ENCODE results near the gene NPAT. TPM values are rescaled to one million over a fixed set of nuclear protein-coding genes. Genes with fewer than 3 reads are reported as not detected.

The NPAT gene
- total RNA-seq, 2 donors from 2014 or later = 21.8 to 23.8 TPM

- no peak for TF ChIP-seq CTCF (conservative IDR thresholded peaks at IDR 0.05)
- H3K27me3 ChIP-seq (ENCODE audit: control insufficient read depth, insufficient read depth, low read length, poor library complexity, severe bottlenecking) = no peaks in the 10 kb centered on the region
- H3K27ac ChIP-seq (ENCODE audit: low read depth, low read length) = no peak overlapping the region
- H3K4me1 Mint-ChIP-seq = peaks cover 10% of the 10 kb centered on the region
- H3K9me3 ChIP-seq (ENCODE audit: control insufficient read depth, low read length) = no peaks in the 10 kb centered on the region
- no peak overlapping the region for H3K4me3 Mint-ChIP-seq
- no peak for DNase-seq
- peaks cover 37% of the 10 kb centered on the region for H3K36me3 ChIP-seq (ENCODE audit: control insufficient read depth, insufficient read depth, low read length)
- no peaks in the 10 kb centered on the region for H3K4me1 ChIP-seq (ENCODE audit: control insufficient read depth, insufficient read depth, low read length)
- WGBS, 2 experiments (ENCODE audit: insufficient coverage in 1 of 2, insufficient read length in 1 of 2) = 89 to 100% methylated on average over 1 to 2 of the region's 2 CpGs
- no peak overlapping the region for H3K27ac Mint-ChIP-seq
- H3K27me3 Mint-ChIP-seq (ENCODE audit: insufficient read depth) = no peaks in the 10 kb centered on the region
- no peak overlapping the region for H3K4me3 ChIP-seq (ENCODE audit: low read length)
- peaks cover 35% of the 10 kb centered on the region for H3K36me3 Mint-ChIP-seq (ENCODE audit: low read depth)
- H3K9me3 Mint-ChIP-seq = no peaks in the 10 kb centered on the region
- no peak overlapping the region for H3K9ac ChIP-seq (ENCODE audit: extremely low read depth, low read length, poor library complexity, severe bottlenecking)
Observed at GRCh38 chr11:108228251-108228650, 5.8 kb upstream of the NPAT start.

- Mint-ChIP-seq H3K4me3 (no peak overlapping the region), H3K27ac (peak overlapping the region; percentile 72), H3K4me1 (peaks cover 12% of the 10 kb centered on the region)
Observed at GRCh38 chr11:108226036-108226435, 3.6 kb upstream of the NPAT start.

GRCh38 chr11:108224911-108225786 is 2.7 kb upstream of the NPAT start:
- Histone ChIP-seq H3K4me1 (ENCODE audit: control insufficient read depth, insufficient read depth, low read length) (peaks cover 2% of the 10 kb centered on the region), H3K9ac (ENCODE audit: extremely low read depth, low read length, poor library complexity, severe bottlenecking) (no peak overlapping the region), H3K9me3 (ENCODE audit: control insufficient read depth, low read length) (no peaks in the 10 kb centered on the region), H3K36me3 (ENCODE audit: control insufficient read depth, insufficient read depth, low read length) (peaks cover 10% of the 10 kb centered on the region), H3K4me3 (ENCODE audit: low read length) (peak overlapping the region; percentile 95), H3K27me3 (ENCODE audit: control insufficient read depth, insufficient read depth, low read length, poor library complexity, severe bottlenecking) (no peaks in the 10 kb centered on the region), H3K27ac (ENCODE audit: low read depth, low read length) (no peak overlapping the region)
- no peak for DNase-seq
- Mint-ChIP-seq H3K4me3 (no peak overlapping the region), H3K27me3 (ENCODE audit: insufficient read depth) (no peaks in the 10 kb centered on the region), H3K4me1 (peaks cover 21% of the 10 kb centered on the region), H3K27ac (no peak overlapping the region), H3K36me3 (ENCODE audit: low read depth) (peaks cover 14% of the 10 kb centered on the region), H3K9me3 (no peaks in the 10 kb centered on the region)
- 91 to 93% methylated on average over 12 to 14 of the region's 14 CpGs for WGBS, 2 experiments (ENCODE audit: insufficient coverage in 1 of 2, insufficient read length in 1 of 2)
- no peak for TF ChIP-seq CTCF (conservative IDR thresholded peaks at IDR 0.05)

More at GRCh38 chr11:108226036-108226435, 3.6 kb upstream of the NPAT start:
- H3K27me3 ChIP-seq (ENCODE audit: control insufficient read depth, insufficient read depth, low read length, poor library complexity, severe bottlenecking) = no peaks in the 10 kb centered on the region
- no peak for DNase-seq
- no peaks in the 10 kb centered on the region for H3K4me1 ChIP-seq (ENCODE audit: control insufficient read depth, insufficient read depth, low read length)
- H3K9me3 ChIP-seq (ENCODE audit: control insufficient read depth, low read length) = no peaks in the 10 kb centered on the region
- H3K27ac ChIP-seq (ENCODE audit: low read depth, low read length) = no peak overlapping the region
- Mint-ChIP-seq H3K36me3 (ENCODE audit: low read depth) (peaks cover 20% of the 10 kb centered on the region), H3K27me3 (ENCODE audit: insufficient read depth) (no peaks in the 10 kb centered on the region), H3K9me3 (no peaks in the 10 kb centered on the region)
- H3K4me3 ChIP-seq (ENCODE audit: low read length) = peak overlapping the region; percentile 22
- H3K9ac ChIP-seq (ENCODE audit: extremely low read depth, low read length, poor library complexity, severe bottlenecking) = no peak overlapping the region
- no peak for TF ChIP-seq CTCF (conservative IDR thresholded peaks at IDR 0.05)
- peaks cover 19% of the 10 kb centered on the region for H3K36me3 ChIP-seq (ENCODE audit: control insufficient read depth, insufficient read depth, low read length)
- 88 to 100% methylated on average over 1 of the region's 2 CpGs for WGBS, 2 experiments (ENCODE audit: insufficient coverage in 1 of 2, insufficient read length in 1 of 2)
